HepG2 (cell line): Measurements from ENCODE around the gene CRKL. TPM values are rescaled to one million over a fixed set of nuclear protein-coding genes. Genes with fewer than 3 reads are reported as not detected.

Experiments
- ATAC-seq: fragments of 200-7000 bp; cut with Tn5 transposase; 3 replicates; pipeline ENCODE4 v1.9.1; 2020; ENCODE audit warnings: mild to moderate bottlenecking, moderate library complexity
- BruUV-seq: library from RNA; stranded (reverse); fragments of 400-500 nt; replicated peaks from 2 replicates; lab custom pipeline; 2021; lab: Mats Ljungman, UMichigan
- CTCF ChIA-PET: fragments of 300-600 bp; formaldehyde crosslinking; extraction: SDS; loops from one replicate; lab custom pipeline; 2021; ENCODE audit warnings: low total read pairs, inconsistent platforms, low intra/inter-chr PET ratio; lab: Yijun Ruan, JAX
- POLR2A ChIA-PET: fragments of 350-600 bp; sonication (Branson Sonifier 250); formaldehyde crosslinking; loops from one replicate; lab custom pipeline; 2020; ENCODE audit warnings: antibody characterized with exemption, inconsistent platforms; lab: Yijun Ruan, JAX
- DNase-seq: peaks from one replicate; pipeline ENCODE4 v3.0.0-alpha.2; 2015; ENCODE audit warnings: low spot score
- FAIRE-seq: peaks from 3 replicates; lab custom pipeline; 2011; peaks lifted over from hg19 to GRCh38; lab: Jason Lieb, UNC
- H2AFZ ChIP-seq: one replicate; pipeline ENCODE4 v1.6.1; 2011; ENCODE audit warnings: low read length, inconsistent platforms
- H3K27ac ChIP-seq: fragments of 300-600 bp; 3 replicates; pipeline ENCODE4 v1.8.0; 2011; ENCODE audit warnings: mixed run types, mild to moderate bottlenecking, mixed read lengths, low read length, inconsistent platforms; ENCODE audit not compliant: insufficient read depth; ENCODE audit errors: extremely low read length
- H3K27me3 ChIP-seq, 2 experiments: fragments of 200-600 bp in 1 of 2; 2 replicates in 1 of 2; 3 replicates in 1 of 2; pipeline versions ENCODE4 v1.6.0 to v1.8.0; 2011; ENCODE audit warnings: low read length in 2 of 2, mild to moderate bottlenecking in 2 of 2, moderate library complexity in 2 of 2, inconsistent platforms in 1 of 2; ENCODE audit not compliant: insufficient read depth in 2 of 2, control insufficient read depth in 1 of 2
- H3K36me3 ChIP-seq, 2 experiments: fragments of 200-600 bp in 1 of 2; replicated peaks in 1 of 2; 2 replicates in 1 of 2; 3 replicates in 1 of 2; pipeline versions ENCODE4 v1.5.1 to v1.8.0; 2011; ENCODE audit warnings: low read length in 2 of 2, inconsistent platforms in 1 of 2; ENCODE audit not compliant: insufficient read depth in 2 of 2, control insufficient read depth in 1 of 2
- H3K4me1 ChIP-seq: 2 replicates; pipeline ENCODE4 v1.5.1; 2012; ENCODE audit warnings: low read length, inconsistent platforms; ENCODE audit not compliant: insufficient read depth
- H3K4me2 ChIP-seq: 2 replicates; pipeline ENCODE4 v1.6.0; 2011; ENCODE audit warnings: low read depth, low read length, inconsistent platforms
- H3K4me3 ChIP-seq, 3 experiments: fragments of 200-600 bp in 1 of 3; sonication (generic), shearing (Covaris generic) in 1 of 3; replicated peaks in 1 of 3; 2 replicates each; pipeline ENCODE4 v1.5.1; 2011 to 2016; ENCODE audit warnings: low read length in 3 of 3, inconsistent platforms in 2 of 3, low read depth in 2 of 3, mild to moderate bottlenecking in 2 of 3, control low read depth in 1 of 3, mixed read lengths in 1 of 3; ENCODE audit not compliant: insufficient read depth in 1 of 3
- H3K79me2 ChIP-seq: one replicate; pipeline ENCODE4 v1.6.1; 2011; ENCODE audit warnings: low read length, inconsistent platforms; ENCODE audit not compliant: insufficient read depth
- H3K9ac ChIP-seq: 2 replicates; pipeline ENCODE4 v1.6.0; 2011; ENCODE audit warnings: mild to moderate bottlenecking, low read depth, low read length, inconsistent platforms; ENCODE audit not compliant: insufficient read depth
- H3K9me3 ChIP-seq: 2 replicates; pipeline ENCODE4 v1.5.1; 2012; ENCODE audit warnings: mild to moderate bottlenecking, low read length
- H4K20me1 ChIP-seq: 2 replicates; pipeline ENCODE4 v1.6.0; 2011; ENCODE audit warnings: inconsistent platforms, mild to moderate bottlenecking, low read length, moderate library complexity; ENCODE audit not compliant: insufficient read depth
- CREB1 ChIP-seq, 2 experiments: fragments of 450-650 bp in 1 of 2; IDR thresholded peaks; 2 replicates each; pipeline ENCODE4 v1.6.1; 2016 to 2017; ENCODE audit warnings: control low read depth in 1 of 2, mild to moderate bottlenecking in 1 of 2, missing compliant biosample characterization in 1 of 2, missing genetic modification characterization in 1 of 2
- FOXO1 ChIP-seq: sonication (generic); formaldehyde crosslinking; IDR thresholded peaks from 2 replicates; pipeline ENCODE4 v1.4.0; 2020; ENCODE audit warnings: missing genetic modification reagents
- HDAC6 ChIP-seq: fragments of 200-600 bp; sonication (generic); IDR thresholded peaks from 2 replicates; pipeline ENCODE4 v1.7.0; 2017; ENCODE audit warnings: mild to moderate bottlenecking, antibody characterized with exemption, low read length, low read depth
- NR2F6 ChIP-seq, 2 experiments: IDR thresholded peaks; 2 replicates each; pipeline ENCODE4 v1.6.1; 2016; ENCODE audit warnings: antibody characterized with exemption in 1 of 2, mild to moderate bottlenecking in 1 of 2
- RFX5 ChIP-seq: IDR thresholded peaks from 2 replicates; pipeline ENCODE4 v1.6.1; 2011; ENCODE audit warnings: low read depth, low read length, improper control_type of control experiment
- SMAD9 ChIP-seq: sonication (generic); formaldehyde crosslinking; IDR thresholded peaks from 2 replicates; pipeline ENCODE4 v1.5.1; 2020; ENCODE audit warnings: mild to moderate bottlenecking, missing genetic modification reagents
- WGBS: methylation state at CpG from one replicate; pipeline ENCODE4 v1.1.6; 2017; ENCODE audit warnings: low lambda C conversion rate; 5-methylcytosine and 5-hydroxymethylcytosine counted together
- in situ Hi-C: cut with HindIII; loops from 2 replicates; pipeline ENCODE4 v1.10.0; 2017; ENCODE audit warnings: low pct_unique_long_range_greater_than_20kb; ENCODE audit not compliant: extremely low pct_ligation_motif_present
- intact Hi-C: fragments of 100-400 bp; cut with micrococcal nuclease; formaldehyde crosslinking; loops from one replicate; pipeline ENCODE4 v1.10.0; 2022; ENCODE audit not compliant: unreplicated experiment
- polyA plus RNA-seq, 8 experiments: library from polyadenylated mRNA; depleted of rRNA in 3 of 8; stranded (reverse) in 7 of 8; unstranded in 1 of 8; fragments of >200 nt; fragmentation: Illumina TruSeq in 4 of 8; extraction: Trizol in 4 of 8; gene quantifications; 2 replicates each; pipeline versions ENCODE4 v1.2.1 to v1.2.3, GENCODE V29; 2011 to 2016; ENCODE audit warnings: low read depth in 4 of 8, missing spikeins in 1 of 8, mixed read lengths in 1 of 8; ENCODE audit not compliant: insufficient read depth in 1 of 8
- total RNA-seq, 5 experiments: library from RNA; depleted of rRNA; stranded (reverse); fragments of >200 nt; fragmentation: Illumina TruSeq; extraction: Trizol; gene quantifications; 2 replicates each; pipeline ENCODE4 v1.2.3, GENCODE V29; 2016; ENCODE audit warnings: low read depth in 1 of 5
- TF ChIP-seq, protein P1 (sequence below): sonication (generic); formaldehyde crosslinking; IDR thresholded peaks from 2 replicates; pipeline ENCODE4 v1.8.1; 2023; ENCODE audit warnings: mild to moderate bottlenecking, missing genetic modification reagents
- TF ChIP-seq, protein P2 (sequence below): sonication (generic); formaldehyde crosslinking; IDR thresholded peaks from 2 replicates; pipeline ENCODE4 v1.4.0; 2020; ENCODE audit warnings: missing genetic modification reagents, mild to moderate bottlenecking, borderline replicate concordance
- TF ChIP-seq, protein P3 (sequence below): sonication (generic); formaldehyde crosslinking; IDR thresholded peaks from 2 replicates; pipeline ENCODE4 v1.5.1; 2020; ENCODE audit warnings: mild to moderate bottlenecking, missing genetic modification reagents, moderate library complexity

CRKL gene
- total and polyA plus RNA-seq, 2 of the 13 experiments (the other 11 are each of a cell fraction or from before 2014, with no cell fraction given) = 37.4 to 60.6 TPM

DNA sequence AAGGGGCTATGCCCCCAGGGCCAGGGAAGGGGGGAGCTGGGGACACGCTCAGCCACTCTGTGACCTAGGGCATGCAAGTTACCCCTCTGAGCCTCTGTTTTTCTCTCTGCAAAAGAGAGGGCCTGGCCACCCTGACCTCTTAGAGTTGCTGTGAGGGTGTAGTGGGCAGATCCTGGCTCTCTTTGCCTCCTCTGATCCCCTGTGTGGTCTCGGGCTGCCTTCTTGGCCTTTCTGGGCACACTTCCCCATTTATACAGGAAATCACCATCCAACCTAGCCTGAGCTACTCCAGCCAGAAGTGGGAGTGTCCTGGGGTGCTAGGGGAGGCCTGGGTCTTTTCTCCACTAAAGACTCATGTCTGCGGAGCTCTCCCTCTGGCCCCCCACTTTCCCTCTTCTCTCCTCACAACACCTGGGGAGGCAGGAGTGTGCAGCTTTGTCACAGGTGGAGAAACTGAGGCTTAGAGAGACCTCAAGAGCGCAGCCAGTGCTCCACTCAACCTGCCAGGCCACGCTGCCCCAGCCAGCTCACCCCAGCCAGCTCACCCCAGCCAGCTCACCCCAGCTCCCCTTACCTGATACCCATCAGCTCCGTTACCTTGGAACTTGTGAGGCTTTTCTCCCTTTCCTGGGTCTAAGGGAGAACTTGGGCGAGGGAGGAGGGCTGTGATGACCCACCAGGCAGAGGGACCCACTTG, 51.2 kb downstream of the CRKL start (continued):
- TF ChIP-seq HDAC6 (no peak), FOXO1 (CRISPR knock-in tag) (no peak)
- TF ChIP-seq, protein P1, sequence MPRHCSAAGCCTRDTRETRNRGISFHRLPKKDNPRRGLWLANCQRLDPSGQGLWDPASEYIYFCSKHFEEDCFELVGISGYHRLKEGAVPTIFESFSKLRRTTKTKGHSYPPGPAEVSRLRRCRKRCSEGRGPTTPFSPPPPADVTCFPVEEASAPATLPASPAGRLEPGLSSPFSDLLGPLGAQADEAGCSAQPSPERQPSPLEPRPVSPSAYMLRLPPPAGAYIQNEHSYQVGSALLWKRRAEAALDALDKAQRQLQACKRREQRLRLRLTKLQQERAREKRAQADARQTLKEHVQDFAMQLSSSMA (CRISPR knock-in tag) = no peak
- TF ChIP-seq, protein P2, sequence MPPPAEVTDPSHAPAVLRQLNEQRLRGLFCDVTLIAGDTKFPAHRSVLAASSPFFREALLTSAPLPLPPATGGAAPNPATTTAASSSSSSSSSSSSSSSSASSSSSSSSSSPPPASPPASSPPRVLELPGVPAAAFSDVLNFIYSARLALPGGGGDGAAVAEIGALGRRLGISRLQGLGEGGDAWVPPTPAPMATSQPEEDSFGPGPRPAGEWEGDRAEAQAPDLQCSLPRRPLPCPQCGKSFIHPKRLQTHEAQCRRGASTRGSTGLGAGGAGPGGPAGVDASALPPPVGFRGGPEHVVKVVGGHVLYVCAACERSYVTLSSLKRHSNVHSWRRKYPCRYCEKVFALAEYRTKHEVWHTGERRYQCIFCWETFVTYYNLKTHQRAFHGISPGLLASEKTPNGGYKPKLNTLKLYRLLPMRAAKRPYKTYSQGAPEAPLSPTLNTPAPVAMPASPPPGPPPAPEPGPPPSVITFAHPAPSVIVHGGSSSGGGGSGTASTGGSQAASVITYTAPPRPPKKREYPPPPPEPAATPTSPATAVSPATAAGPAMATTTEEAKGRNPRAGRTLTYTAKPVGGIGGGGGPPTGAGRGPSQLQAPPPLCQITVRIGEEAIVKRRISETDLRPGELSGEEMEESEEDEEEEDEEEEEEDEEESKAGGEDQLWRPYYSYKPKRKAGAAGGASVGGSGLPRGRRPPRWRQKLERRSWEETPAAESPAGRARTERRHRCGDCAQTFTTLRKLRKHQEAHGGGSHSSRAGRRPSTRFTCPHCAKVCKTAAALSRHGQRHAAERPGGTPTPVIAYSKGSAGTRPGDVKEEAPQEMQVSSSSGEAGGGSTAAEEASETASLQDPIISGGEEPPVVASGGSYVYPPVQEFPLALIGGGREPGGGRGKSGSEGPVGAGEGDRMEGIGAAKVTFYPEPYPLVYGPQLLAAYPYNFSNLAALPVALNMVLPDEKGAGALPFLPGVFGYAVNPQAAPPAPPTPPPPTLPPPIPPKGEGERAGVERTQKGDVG (CRISPR knock-in tag) = no peak

DNA sequence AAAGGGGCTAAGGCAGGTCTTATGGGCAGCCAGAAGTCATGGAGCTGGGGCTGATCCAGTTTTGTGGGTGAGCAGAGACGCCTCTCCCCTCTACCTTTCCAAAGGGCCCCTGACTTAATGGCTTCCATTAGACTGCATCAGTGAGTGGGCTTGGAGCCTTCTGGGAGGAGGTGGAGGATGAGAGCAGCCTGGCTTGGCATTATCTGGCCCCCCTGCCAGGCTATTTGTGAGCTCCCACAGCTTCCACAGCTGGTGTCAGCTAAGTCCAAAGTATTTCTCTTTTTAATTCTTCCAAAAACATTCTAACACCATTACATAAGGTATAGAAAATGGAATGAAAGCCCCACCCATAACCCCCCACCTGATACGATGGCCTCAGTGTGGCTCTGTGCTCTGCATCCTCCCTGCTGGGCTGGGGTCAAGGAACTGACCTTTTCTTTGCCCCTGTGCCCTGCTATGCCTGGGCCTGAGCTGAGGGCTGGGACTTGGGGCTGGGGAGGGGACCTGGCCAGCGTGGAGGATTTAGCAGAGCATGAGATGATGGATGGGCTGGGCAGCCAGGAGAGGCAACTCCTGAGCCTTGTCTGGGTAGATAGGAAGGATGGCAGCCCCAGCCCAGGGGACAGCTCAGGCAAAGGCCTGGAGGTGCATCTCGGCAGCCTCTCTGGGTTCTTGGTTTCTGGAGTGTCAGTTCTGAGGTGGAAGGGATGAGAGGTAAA, 53.9 kb downstream of the CRKL start:
- Histone ChIP-seq H4K20me1 (no peaks in the 10 kb centered on the region), H3K4me1 (peaks cover 22% of the 10 kb centered on the region), H3K36me3 (no peaks in the 10 kb centered on the region), H2AFZ (no peak overlapping the region), H3K27ac (no peak overlapping the region), H3K4me3 (no peak overlapping the region), H3K4me2 (no peak overlapping the region), H3K9ac (no peak overlapping the region), H3K79me2 (no peaks in the 10 kb centered on the region), H3K27me3 (no peaks in the 10 kb centered on the region), H3K9me3 (no peaks in the 10 kb centered on the region)
- no peak for DNase-seq
- BruUV-seq = no TSS peak
- intact Hi-C loops = no loop called here
- WGBS = 65% methylated on average over 4 of the region's 4 CpGs
- no peak for FAIRE-seq
- no peak for ATAC-seq
- in situ Hi-C loops = no loop called here
- POLR2A ChIA-PET = interaction anchor here (1.0 to 5.1 kb wide), 3 partner anchors 11 to 45 kb away, joined by 3 to 33 read pairs (median 6); partner anchors contain the start of gene LZTR1
- TF ChIP-seq, protein P3, sequence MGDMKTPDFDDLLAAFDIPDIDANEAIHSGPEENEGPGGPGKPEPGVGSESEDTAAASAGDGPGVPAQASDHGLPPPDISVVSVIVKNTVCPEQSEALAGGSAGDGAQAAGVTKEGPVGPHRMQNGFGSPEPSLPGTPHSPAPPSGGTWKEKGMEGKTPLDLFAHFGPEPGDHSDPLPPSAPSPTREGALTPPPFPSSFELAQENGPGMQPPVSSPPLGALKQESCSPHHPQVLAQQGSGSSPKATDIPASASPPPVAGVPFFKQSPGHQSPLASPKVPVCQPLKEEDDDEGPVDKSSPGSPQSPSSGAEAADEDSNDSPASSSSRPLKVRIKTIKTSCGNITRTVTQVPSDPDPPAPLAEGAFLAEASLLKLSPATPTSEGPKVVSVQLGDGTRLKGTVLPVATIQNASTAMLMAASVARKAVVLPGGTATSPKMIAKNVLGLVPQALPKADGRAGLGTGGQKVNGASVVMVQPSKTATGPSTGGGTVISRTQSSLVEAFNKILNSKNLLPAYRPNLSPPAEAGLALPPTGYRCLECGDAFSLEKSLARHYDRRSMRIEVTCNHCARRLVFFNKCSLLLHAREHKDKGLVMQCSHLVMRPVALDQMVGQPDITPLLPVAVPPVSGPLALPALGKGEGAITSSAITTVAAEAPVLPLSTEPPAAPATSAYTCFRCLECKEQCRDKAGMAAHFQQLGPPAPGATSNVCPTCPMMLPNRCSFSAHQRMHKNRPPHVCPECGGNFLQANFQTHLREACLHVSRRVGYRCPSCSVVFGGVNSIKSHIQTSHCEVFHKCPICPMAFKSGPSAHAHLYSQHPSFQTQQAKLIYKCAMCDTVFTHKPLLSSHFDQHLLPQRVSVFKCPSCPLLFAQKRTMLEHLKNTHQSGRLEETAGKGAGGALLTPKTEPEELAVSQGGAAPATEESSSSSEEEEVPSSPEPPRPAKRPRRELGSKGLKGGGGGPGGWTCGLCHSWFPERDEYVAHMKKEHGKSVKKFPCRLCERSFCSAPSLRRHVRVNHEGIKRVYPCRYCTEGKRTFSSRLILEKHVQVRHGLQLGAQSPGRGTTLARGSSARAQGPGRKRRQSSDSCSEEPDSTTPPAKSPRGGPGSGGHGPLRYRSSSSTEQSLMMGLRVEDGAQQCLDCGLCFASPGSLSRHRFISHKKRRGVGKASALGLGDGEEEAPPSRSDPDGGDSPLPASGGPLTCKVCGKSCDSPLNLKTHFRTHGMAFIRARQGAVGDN (CRISPR knock-in tag) = peak; percentile 13; the same call in 1 of the 2 replicates
- TF ChIP-seq CREB1 (IDR thresholded peaks at IDR 0.05) (no peak), CREB1 (CRISPR knock-in tag; IDR thresholded peaks at IDR 0.05) (no peak), SMAD9 (CRISPR knock-in tag) (no peak), NR2F6 (IDR thresholded peaks at IDR 0.05) (peak; percentile 33; the same call in 1 of the 2 replicates), NR2F6 (CRISPR knock-in tag; IDR thresholded peaks at IDR 0.05) (no peak; the same call in 1 of the 2 replicates), RFX5 (no peak)
- CTCF ChIA-PET = no interaction called here
